HG03575 (cell line): ENCODE measurements around the gene CD9.

ENCODE experiments used
- ATAC-seq: cut with Tn5 transposase; IDR thresholded peaks from one replicate; pipeline ENCODE4 v1.9.1; 2021; ENCODE audit not compliant: unreplicated experiment, insufficient number of reproducible peaks, low FRiP score; ENCODE audit errors: extremely low read depth

Gene CD9

DNA sequence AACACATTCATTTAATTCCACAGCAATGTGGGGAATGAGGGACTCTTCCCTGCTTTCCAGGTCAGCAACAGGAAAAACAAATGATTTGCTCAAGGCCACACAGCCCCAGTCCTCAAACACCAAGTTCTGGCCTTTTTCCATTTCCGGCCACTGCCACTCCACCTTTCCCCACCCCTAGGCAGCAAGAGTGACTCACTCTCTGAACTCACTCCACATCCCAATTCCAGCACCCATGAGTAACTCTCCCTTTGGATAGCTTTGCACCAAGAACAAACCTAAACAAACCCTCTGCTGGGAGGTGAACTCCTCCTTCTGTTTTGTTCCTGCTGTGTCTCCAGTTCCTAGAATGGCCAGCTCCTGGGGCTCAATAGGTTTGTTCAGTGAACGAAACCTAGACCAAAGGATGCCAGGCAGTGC, 79.9 kb downstream of the CD9 start:
- ATAC-seq: no peak

DNA sequence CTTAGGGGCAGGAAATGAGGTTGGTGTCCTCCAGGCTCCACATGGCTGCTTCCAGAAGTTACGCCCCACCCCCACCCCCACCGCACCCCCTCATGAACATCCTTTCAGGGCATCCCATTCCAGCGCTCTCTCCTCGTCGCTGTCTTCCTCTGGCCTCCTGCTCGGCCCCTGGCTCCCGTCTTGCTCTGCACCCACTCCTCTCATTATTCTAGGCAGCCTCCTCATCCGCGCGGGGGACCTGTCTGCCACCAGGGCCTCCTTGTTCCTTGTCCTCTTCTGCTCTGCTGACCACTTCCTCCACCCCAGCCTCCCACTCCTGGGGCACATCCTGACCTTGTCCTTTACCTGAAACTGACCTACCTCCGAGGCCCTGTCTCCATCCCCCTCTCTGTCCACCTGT, 80.5 kb downstream of the CD9 start:
- no peak for ATAC-seq

DNA sequence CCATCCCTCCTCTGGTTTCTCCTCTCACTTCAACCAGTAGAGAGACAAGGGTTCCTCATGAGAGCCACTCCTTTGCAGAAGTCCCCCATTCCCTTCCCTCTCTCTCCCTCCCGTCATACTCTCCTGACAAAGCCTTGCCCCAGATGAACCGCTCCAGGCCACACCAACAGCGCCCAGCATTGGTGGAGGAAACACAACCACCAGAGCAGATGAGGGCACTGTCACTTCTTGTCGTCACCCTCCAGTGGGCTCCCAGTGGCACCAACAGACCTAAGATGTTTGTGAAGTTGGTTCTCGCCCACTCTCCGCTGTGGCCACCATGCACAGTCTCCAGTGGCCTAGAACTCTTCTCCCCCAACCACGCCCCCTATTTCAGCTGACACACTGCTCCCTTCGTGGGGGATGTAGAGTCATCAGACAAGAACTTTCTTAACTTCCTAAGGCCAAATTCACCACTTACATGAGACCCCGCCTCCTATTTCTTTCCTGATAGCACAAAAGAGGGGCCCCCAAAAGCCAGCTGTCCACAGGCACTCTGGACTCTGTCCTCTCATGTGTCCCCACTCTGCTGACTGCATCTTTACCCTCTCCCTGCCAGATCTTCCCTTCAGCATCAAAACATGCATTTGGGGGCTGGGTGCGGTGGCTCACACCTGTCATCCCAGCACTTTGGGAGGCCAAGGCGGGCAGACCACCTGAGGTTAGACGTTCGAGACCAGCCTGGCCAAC, 81.0 kb downstream of the CD9 start:
- no peak for ATAC-seq

DNA sequence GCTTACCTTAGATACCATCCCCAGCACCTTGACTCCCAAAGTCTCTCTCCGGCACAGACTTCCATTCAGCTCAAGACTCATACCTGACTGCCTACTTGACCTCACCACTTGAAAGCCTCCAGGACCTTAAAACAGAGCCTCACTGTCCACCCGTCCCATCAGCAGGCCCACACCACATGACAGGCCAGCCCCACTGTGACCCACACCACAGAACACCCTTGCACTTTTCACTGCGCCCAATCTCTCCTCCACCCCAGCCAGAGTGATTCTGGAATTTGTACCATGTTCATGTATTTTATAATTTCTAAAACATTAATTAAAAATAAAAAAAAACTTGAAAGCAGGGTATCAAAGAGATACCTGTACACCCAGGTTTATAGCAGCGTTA, 82.2 kb downstream of the CD9 start:
- no peak for ATAC-seq

DNA sequence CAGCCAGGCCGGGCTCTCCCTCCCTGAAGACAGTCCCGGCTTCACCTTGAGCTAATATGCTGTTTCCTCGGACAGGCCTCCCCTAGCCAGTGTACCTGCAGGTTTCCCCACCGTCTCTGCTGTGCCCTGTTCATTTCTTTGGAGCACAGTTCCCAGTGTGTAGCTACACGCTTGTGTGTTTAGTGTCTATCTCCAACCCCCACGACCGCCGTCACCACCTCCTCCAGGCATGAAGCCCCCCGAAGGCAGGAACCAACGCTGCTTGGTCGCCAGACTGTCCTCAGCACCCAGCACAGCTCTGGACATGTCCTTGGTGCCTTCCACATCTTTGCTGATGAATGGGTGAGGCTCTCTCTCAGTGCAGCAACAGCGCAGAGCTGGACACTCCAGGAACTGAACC, 84.1 kb downstream of the CD9 start:
- ATAC-seq: no peak

DNA sequence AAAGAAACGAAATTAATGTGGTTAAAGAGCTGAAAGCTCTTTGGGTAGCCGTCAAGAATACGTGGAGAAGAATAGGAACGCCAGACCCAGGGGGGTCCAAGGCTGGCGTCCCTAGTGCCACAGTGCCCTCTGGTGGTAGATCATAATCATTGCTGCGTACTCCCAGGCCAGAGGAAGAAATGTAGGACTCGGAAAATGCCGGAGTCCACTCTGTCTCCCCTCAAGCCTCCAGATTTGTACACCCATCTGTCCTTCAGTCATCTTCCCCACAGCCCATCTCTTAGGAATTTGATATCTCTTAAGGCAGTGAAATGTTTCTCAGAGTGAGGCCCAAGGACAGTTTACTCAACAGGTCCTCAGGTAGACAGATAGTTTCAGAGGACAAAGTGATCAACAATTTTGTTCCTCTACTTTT, 84.9 kb downstream of the CD9 start:
- ATAC-seq: no peak

DNA sequence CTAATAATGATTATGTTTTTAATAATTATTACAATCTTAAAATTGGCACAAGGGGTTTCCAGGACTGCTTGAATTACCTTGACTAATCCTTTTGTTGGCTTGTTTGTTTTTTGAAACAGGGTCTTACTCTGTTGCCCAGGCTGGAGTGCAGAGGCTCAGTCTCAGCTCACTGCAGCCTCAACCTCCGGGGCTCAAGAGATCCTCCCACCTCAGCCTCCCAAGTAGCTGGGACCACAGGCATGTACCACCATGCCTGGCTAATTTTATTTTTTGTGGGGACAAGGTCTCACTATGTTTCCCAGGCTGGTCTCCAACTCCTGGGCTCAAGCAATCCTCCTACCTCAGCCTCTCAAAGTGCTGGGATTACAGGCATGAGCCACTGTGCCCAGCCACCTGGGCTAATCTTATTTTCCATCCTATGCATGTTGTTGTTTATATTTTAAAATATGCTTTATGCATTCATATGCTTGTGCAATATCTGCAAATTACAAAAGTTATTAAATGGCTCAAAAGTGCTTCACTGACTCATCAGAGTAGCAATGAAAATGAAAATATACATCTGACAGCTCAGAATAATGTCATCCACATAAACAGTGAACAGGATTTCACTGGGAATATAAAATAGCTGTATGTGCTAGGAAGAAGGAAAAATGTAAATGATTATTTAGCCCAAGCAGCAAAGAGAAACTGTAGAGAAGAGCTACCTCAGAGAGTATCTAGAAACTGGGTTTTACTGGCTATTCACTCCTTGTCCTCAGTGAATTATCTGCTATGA, 85.5 kb downstream of the CD9 start:
- ATAC-seq: no peak
